OCI-LY3 (cell line): ENCODE data around the gene ZXDC.

Source experiments
- H2AFZ ChIP-seq: fragments of 200-600, 300-600 bp; shearing (Covaris generic); 2 replicates; pipeline ENCODE4 v1.6.0; 2014; ENCODE audit warnings: antibody characterized with exemption, low read depth, low read length
- H3K27ac ChIP-seq: fragments of 200-600, 300-600 bp; sonication (generic); 2 replicates; pipeline ENCODE4 v1.5.1; 2014; ENCODE audit warnings: mild to moderate bottlenecking, low read length, moderate library complexity, mixed read lengths
- H3K27me3 ChIP-seq: fragments of 200-600, 300-600 bp; sonication (generic); 2 replicates; pipeline ENCODE4 v1.6.1; 2014; ENCODE audit warnings: low read depth, low read length, mixed read lengths
- H3K36me3 ChIP-seq: fragments of 200-600, 300-600 bp; sonication (generic); replicated peaks from 2 replicates; pipeline ENCODE3; 2014; ENCODE audit warnings: low read depth, low read length, mixed read lengths
- H3K4me1 ChIP-seq: fragments of 300-600, 200-600 bp; sonication (generic); 2 replicates; pipeline ENCODE4 v1.6.1; 2014; ENCODE audit warnings: low read length, mixed read lengths
- H3K4me2 ChIP-seq: fragments of 200-600, 300-600 bp; sonication (generic); 2 replicates; pipeline ENCODE4 v1.6.1; 2014; ENCODE audit warnings: low read length, mixed read lengths
- H3K4me3 ChIP-seq: fragments of 300-600, 200-600 bp; sonication (generic); 2 replicates; pipeline ENCODE4 v1.5.1; 2014; ENCODE audit warnings: antibody characterized with exemption, mild to moderate bottlenecking, low read length, moderate library complexity
- H3K79me2 ChIP-seq: fragments of 300-600, 200-600 bp; shearing (Covaris generic); 2 replicates; pipeline ENCODE4 v1.6.1; 2014; ENCODE audit warnings: mild to moderate bottlenecking, low read length, mixed read lengths
- H3K9ac ChIP-seq: fragments of 300-600, 200-600 bp; shearing (Covaris generic); 2 replicates; pipeline ENCODE4 v1.6.0; 2014; ENCODE audit warnings: mild to moderate bottlenecking, low read length, moderate library complexity
- H3K9me3 ChIP-seq: fragments of 200-600, 300-600 bp; shearing (Covaris generic); 2 replicates; pipeline ENCODE4 v1.6.1; 2014; ENCODE audit warnings: low read length, mixed read lengths; ENCODE audit not compliant: insufficient read depth
- H4K20me1 ChIP-seq: fragments of 200-600, 300-600 bp; sonication (generic); 2 replicates; pipeline ENCODE4 v1.6.1; 2016; ENCODE audit warnings: low read length, mixed read lengths; ENCODE audit not compliant: insufficient read depth
- EZH2phosphoT487 ChIP-seq: fragments of 200-600 bp; shearing (Covaris generic); IDR thresholded peaks from 2 replicates; pipeline ENCODE4 v1.6.1; 2018; ENCODE audit warnings: antibody characterized with exemption, mixed run types, low read depth
- TF ChIP-seq, protein P1 (sequence below): fragments of 200-600, 300-600 bp; sonication (generic); IDR thresholded peaks from 2 replicates; pipeline ENCODE4 v1.5.1; 2014; ENCODE audit warnings: antibody characterized with exemption, low read length, low read depth

The ZXDC gene

DNA sequence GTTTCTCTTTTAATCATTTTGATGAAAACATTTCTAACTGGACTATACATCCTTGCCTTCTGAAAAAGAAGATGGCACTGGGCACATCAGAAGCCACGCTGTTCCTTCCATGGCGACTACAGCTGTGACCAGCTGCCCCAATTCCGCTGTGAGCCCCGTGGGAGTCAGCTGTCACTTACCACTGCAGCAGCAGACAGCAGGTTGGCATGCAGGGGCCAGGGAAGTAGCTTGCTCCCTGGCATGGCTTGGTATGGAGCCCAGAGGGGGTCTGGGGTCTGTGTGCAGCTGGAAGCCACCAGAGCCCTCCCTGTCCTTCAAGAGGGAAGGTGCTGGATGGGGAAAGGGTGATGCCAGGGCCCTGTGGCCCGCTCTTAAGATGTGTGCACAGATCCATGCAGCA is 4.5 kb upstream of the ZXDC start:
- TF ChIP-seq, protein P1, sequence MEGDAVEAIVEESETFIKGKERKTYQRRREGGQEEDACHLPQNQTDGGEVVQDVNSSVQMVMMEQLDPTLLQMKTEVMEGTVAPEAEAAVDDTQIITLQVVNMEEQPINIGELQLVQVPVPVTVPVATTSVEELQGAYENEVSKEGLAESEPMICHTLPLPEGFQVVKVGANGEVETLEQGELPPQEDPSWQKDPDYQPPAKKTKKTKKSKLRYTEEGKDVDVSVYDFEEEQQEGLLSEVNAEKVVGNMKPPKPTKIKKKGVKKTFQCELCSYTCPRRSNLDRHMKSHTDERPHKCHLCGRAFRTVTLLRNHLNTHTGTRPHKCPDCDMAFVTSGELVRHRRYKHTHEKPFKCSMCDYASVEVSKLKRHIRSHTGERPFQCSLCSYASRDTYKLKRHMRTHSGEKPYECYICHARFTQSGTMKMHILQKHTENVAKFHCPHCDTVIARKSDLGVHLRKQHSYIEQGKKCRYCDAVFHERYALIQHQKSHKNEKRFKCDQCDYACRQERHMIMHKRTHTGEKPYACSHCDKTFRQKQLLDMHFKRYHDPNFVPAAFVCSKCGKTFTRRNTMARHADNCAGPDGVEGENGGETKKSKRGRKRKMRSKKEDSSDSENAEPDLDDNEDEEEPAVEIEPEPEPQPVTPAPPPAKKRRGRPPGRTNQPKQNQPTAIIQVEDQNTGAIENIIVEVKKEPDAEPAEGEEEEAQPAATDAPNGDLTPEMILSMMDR, result no peak
- no peak for TF ChIP-seq EZH2phosphoT487
- Histone ChIP-seq H3K9ac (no peak overlapping the region), H3K36me3 (no peaks in the 10 kb centered on the region), H3K27me3 (no peaks in the 10 kb centered on the region), H3K79me2 (no peaks in the 10 kb centered on the region; the same call in 1 of the 2 replicates), H3K4me3 (no peak overlapping the region), H3K4me1 (no peaks in the 10 kb centered on the region), H2AFZ (no peak overlapping the region), H3K9me3 (no peaks in the 10 kb centered on the region), H3K27ac (no peak overlapping the region), H3K4me2 (no peak overlapping the region), H4K20me1 (no peaks in the 10 kb centered on the region)

DNA sequence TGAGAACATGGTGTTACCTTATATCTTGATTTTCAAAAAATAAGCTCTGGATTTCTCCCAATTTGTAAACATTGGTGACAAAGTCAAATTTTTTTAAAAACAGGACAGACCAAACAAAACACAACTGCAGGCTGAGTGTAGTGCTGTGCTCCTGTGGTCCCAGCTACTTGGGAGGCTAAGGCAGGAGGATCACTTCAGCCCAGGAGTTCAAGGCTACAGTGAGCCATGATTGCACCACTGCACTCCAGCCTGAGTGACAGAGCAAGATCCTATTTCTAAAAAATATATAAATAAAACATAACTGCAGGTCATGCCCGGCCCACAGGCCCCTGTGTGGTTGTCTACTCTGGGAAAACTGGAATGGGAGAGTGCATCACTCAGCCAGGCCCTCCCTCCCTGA is 4.0 kb upstream of the ZXDC start:
- Histone ChIP-seq H3K9ac (no peak overlapping the region), H3K4me1 (peaks cover under 1% of the 10 kb centered on the region), H4K20me1 (peaks cover 1% of the 10 kb centered on the region; the same call in 1 of the 2 replicates)

DNA sequence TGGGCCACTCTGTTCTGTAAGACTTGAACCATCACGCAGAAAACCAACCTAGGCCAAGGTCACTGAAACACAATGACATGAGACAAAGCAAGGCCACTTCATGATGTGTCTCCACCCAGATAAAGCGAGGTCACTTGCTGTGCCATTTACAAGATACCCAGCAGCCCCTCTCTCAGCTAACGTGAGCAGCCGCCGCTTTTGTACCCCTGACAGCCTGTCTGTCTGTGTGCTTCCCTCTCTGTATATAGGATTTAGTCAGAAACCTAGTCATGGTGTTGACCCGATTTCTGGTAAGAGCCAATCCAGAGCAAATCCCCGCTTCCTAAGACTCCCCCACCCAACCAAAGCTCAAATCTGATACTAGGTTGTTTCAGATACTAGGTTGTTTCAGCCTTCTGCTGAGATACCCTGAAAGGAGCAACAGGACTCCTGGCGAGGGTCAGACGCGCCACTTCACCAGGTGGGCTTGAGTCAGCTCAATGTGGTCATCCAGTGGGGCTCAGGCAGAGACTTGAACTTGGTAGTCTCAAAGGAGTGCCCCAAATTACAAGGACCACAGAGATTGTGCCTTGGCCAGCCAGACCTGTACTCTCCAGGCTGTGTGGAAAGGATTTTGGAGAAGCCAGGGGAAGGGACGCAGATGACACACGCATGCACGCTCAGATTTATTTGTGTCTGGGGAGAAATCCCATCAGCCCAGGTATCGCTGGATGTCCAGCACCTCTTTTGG is 3.1 kb upstream of the ZXDC start:
- Histone ChIP-seq H3K36me3 (peaks cover 4% of the 10 kb centered on the region), H3K4me2 (no peak overlapping the region), H3K9me3 (no peaks in the 10 kb centered on the region), H3K79me2 (peaks cover 14% of the 10 kb centered on the region), H4K20me1 (peaks cover 8% of the 10 kb centered on the region), H3K9ac (no peak overlapping the region), H3K27ac (no peak overlapping the region), H3K27me3 (no peaks in the 10 kb centered on the region), H3K4me1 (peaks cover 8% of the 10 kb centered on the region), H2AFZ (no peak overlapping the region), H3K4me3 (no peak overlapping the region)
- TF ChIP-seq, protein P1, result no peak
- no peak for TF ChIP-seq EZH2phosphoT487

More for the DNA sequence above, 4.0 kb upstream of the ZXDC start:
- no peaks in the 10 kb centered on the region for H3K27me3 ChIP-seq
- no peaks in the 10 kb centered on the region for H3K9me3 ChIP-seq
- no peaks in the 10 kb centered on the region for H3K36me3 ChIP-seq
- no peak overlapping the region for H2AFZ ChIP-seq
- peaks cover 5% of the 10 kb centered on the region for H3K79me2 ChIP-seq
- no peak overlapping the region for H3K4me2 ChIP-seq
- no peak overlapping the region for H3K27ac ChIP-seq
- TF ChIP-seq EZH2phosphoT487, result no peak
- TF ChIP-seq, protein P1, result no peak
- no peak overlapping the region for H3K4me3 ChIP-seq

DNA sequence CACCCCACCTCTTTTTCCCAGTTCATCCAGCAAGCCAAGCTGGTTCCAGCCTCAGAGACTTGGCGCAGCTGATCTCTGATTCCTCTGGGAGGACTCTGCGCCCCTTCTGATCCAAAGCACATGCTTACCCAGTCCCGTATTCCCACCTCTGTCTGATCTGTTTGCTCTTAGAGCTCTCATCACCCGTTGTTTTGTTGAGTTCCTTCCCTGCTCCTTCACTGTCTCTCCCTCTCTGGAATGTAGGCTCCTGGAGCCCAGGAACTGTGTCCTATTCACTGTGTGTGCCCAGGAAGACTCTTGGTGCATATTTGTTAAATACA is 1.3 kb upstream of the ZXDC start:
- Histone ChIP-seq H3K4me2 (no peak overlapping the region), H3K9me3 (no peaks in the 10 kb centered on the region), H2AFZ (no peak overlapping the region), H4K20me1 (peaks cover 24% of the 10 kb centered on the region), H3K79me2 (peaks cover 31% of the 10 kb centered on the region), H3K4me3 (no peak overlapping the region), H3K36me3 (peaks cover 19% of the 10 kb centered on the region), H3K27me3 (no peaks in the 10 kb centered on the region), H3K4me1 (peaks cover 19% of the 10 kb centered on the region), H3K9ac (no peak overlapping the region), H3K27ac (no peak overlapping the region)
- TF ChIP-seq EZH2phosphoT487, result no peak
- TF ChIP-seq, protein P1, result no peak
